ENCODE results near the gene KCNG4.
"Not testable (repeated sequence)": the region's sequence is repeated elsewhere in the genome, so short reads cannot be mapped to it uniquely, and the experiment has no call there.

Gene KCNG4

GRCh38 chr16:84205976-84206691, 33.7 kb downstream of the KCNG4 start:
- no peak for DNase-seq (ENCODE audit: low spot score)

- DNase-seq (ENCODE audit: low spot score) = peak; percentile 56
Measured at GRCh38 chr16:84205123-84205522, 34.7 kb downstream of the KCNG4 start.

- not testable (repeated sequence) for DNase-seq (ENCODE audit: low spot score)
Measured at GRCh38 chr16:84204551-84204950, 35.3 kb downstream of the KCNG4 start.

GRCh38 chr16:84199861-84200260, 40.0 kb downstream of the KCNG4 start:
- no peak for DNase-seq (ENCODE audit: low spot score)

- DNase-seq (ENCODE audit: low spot score) = no peak
Measured at GRCh38 chr16:84199097-84199496, 40.7 kb downstream of the KCNG4 start.

- peak; percentile 88 for DNase-seq (ENCODE audit: low spot score)
Measured at GRCh38 chr16:84198401-84198800, 41.4 kb downstream of the KCNG4 start.

- DNase-seq (ENCODE audit: low spot score) = no peak
Measured at GRCh38 chr16:84197466-84198128, 42.2 kb downstream of the KCNG4 start.

GRCh38 chr16:84196727-84197394, 43.0 kb downstream of the KCNG4 start:
- DNase-seq (ENCODE audit: low spot score) = no peak

GRCh38 chr16:84196101-84196500, 43.7 kb downstream of the KCNG4 start:
- no peak for DNase-seq (ENCODE audit: low spot score)

- DNase-seq (ENCODE audit: low spot score) = no peak
Measured at GRCh38 chr16:84195201-84196093, 44.4 kb downstream of the KCNG4 start.

- no peak for DNase-seq (ENCODE audit: low spot score)
Measured at GRCh38 chr16:84194470-84195200, 45.2 kb downstream of the KCNG4 start.

- DNase-seq (ENCODE audit: low spot score) = no peak
Measured at GRCh38 chr16:84194018-84194417, 45.8 kb downstream of the KCNG4 start.

- DNase-seq (ENCODE audit: low spot score) = no peak
Measured at GRCh38 chr16:84193480-84193879, 46.3 kb downstream of the KCNG4 start.

GRCh38 chr16:84191466-84191865, 48.3 kb downstream of the KCNG4 start:
- DNase-seq (ENCODE audit: low spot score) = no peak

GRCh38 chr16:84190731-84191388, 49.0 kb downstream of the KCNG4 start, which contains the start of gene ADAD2:
Gene ADAD2 (plus strand): TSS chr16:84191157. CDS start chr16:84191231, 74 bp downstream.
- DNase-seq (ENCODE audit: low spot score) = no peak

- DNase-seq (ENCODE audit: low spot score) = peak; percentile 96
Measured at GRCh38 chr16:84186685-84187437, 53.0 kb downstream of the KCNG4 start, which contains the start of gene TAF1C. Gene TAF1C (minus strand): TSS chr16:84187057. CDS start chr16:84184988, 2,069 bp downstream.

GRCh38 chr16:84184775-84185174, 55.0 kb downstream of the KCNG4 start:
- DNase-seq (ENCODE audit: low spot score) = no peak

- peak; percentile 53 for DNase-seq (ENCODE audit: low spot score)
Measured at GRCh38 chr16:84183911-84184591, 55.8 kb downstream of the KCNG4 start.

- DNase-seq (ENCODE audit: low spot score) = no peak
Measured at GRCh38 chr16:84183572-84183875, 56.3 kb downstream of the KCNG4 start.

All from hepatic stellate cell (primary cell).